Kidney (tissue), 14 donors: ENCODE data around the gene KLHL3. TPM values are rescaled to one million over a fixed set of nuclear protein-coding genes. Genes with fewer than 3 reads are reported as not detected.

ENCODE experiments used
- DNase-seq, 5 donors: peaks; one replicate each; pipeline ENCODE4 v3.0.0-alpha.2; 2013 to 2020
- FAIRE-seq: peaks from 2 replicates; lab custom pipeline; 2012; peaks lifted over from hg19 to GRCh38; lab: Jason Lieb, UNC
- H3K27ac ChIP-seq, 2 donors: one replicate each; pipeline ENCODE4 v1.7.0; 2013; ENCODE audit warnings: low read depth in 2 of 2, low read length in 2 of 2, inconsistent platforms in 1 of 2
- H3K27me3 ChIP-seq: one replicate; pipeline ENCODE4 v1.7.1; 2013; ENCODE audit warnings: low read length, inconsistent platforms; ENCODE audit not compliant: control insufficient read depth, insufficient read depth
- H3K36me3 ChIP-seq, 3 donors: one replicate each; pipeline versions ENCODE4 v1.7.0 to v1.7.1; 2013; ENCODE audit warnings: low read length in 3 of 3, control low read depth in 1 of 3, inconsistent platforms in 1 of 3; ENCODE audit not compliant: insufficient read depth in 3 of 3, control insufficient read depth in 2 of 3
- H3K4me1 ChIP-seq, 3 donors: one replicate each; pipeline versions ENCODE4 v1.7.0 to v1.7.1; 2013; ENCODE audit warnings: low read length in 3 of 3, inconsistent platforms in 1 of 3, low read depth in 1 of 3; ENCODE audit not compliant: control insufficient read depth in 2 of 3, insufficient read depth in 2 of 3
- H3K4me3 ChIP-seq, 3 donors: one replicate each; pipeline versions ENCODE4 v1.7.0 to v1.8.1; 2013; ENCODE audit warnings: low read length in 3 of 3, control low read depth in 1 of 3, inconsistent platforms in 1 of 3
- H3K9ac ChIP-seq, 3 donors: one replicate each; pipeline versions ENCODE4 v1.7.0 to v1.7.1; 2013; ENCODE audit warnings: low read length in 3 of 3, control low read depth in 1 of 3, inconsistent platforms in 1 of 3
- H3K9me3 ChIP-seq, 3 donors: one replicate each; pipeline versions ENCODE4 v1.7.0 to v1.7.1; 2013; ENCODE audit warnings: low read length in 3 of 3, control low read depth in 1 of 3, inconsistent platforms in 1 of 3; ENCODE audit not compliant: control insufficient read depth in 2 of 3, insufficient read depth in 1 of 3
- intact Hi-C: fragments of 100-400 bp; cut with DNase I; formaldehyde crosslinking; loops from one replicate; pipeline ENCODE4 v1.11.1; 2022
- polyA plus RNA-seq: library from polyadenylated mRNA; stranded (reverse); fragments of 350-450 nt; fragmentation: Illumina TruSeq; extraction: RNeasy Lipid Tissue Mini Kit (QIAGEN cat#74804); gene quantifications from one replicate; pipeline ENCODE4 v1.2.3, GENCODE V29; 2014; ENCODE audit warnings: low read depth, low replicate concordance; ENCODE audit not compliant: insufficient read depth
- total RNA-seq: library from RNA; stranded (reverse); fragmentation: NEBNext Ultra II Directional; extraction: Animal tissue kit (Norgen Biotek cat#: 25700); gene quantifications from one replicate; pipeline ENCODE4 v1.2.1, GENCODE V29; 2021
- TF ChIP-seq, protein P1 (sequence below): IDR thresholded peaks from 3 replicates; pipeline ENCODE4 v1.5.1; 2012; ENCODE audit warnings: mild to moderate bottlenecking, moderate library complexity, borderline replicate concordance; ENCODE audit not compliant: insufficient read depth; ENCODE audit errors: extremely low read depth
- donor health status: control.
- donor health status: control.
- donor health status: control.
- donor health status: control.
- donor health status: control.
- donor health status: DM: yes; HTN: yes; CAD: no.
- donor health status: Normal renal cell carcinoma (clear cell type).

Gene KLHL3
- total and polyA plus RNA-seq, 2 donors from 2014 or later, result 8.6 to 15.0 TPM

DNA sequence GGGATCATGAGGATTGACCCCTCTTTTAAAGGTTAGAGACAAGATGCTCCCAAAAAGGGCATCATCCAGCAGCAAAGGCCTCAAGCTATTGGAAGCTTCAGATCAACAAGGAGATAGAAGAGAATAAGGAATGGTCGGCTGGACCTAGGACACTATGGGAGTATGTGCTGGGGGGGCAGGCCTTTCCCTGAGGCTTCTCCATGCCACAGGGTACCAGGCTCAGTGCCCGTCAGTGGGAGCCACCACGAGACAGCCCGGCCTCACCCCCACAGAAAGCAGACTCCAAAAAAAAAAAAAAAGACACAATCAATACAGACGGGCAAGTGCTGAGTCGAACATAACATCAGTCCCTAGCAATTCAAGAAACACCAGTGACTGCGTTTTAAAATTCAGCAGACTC lies 117.4 kb downstream of the KLHL3 start:
- H3K9ac ChIP-seq, result no peak overlapping the region
- FAIRE-seq (no peak), DNase-seq (no peak)
- H3K4me3 ChIP-seq, result no peak overlapping the region
- intact Hi-C loops, result no loop called here
- peaks cover 0 to 9% (median 0%) of the 10 kb centered on the region in 3 donors for H3K36me3 ChIP-seq
- no peaks in the 10 kb centered on the region for H3K9me3 ChIP-seq
- peaks cover 0 to 3% (median 3%) of the 10 kb centered on the region in 3 donors for H3K4me1 ChIP-seq
- no peak overlapping the region for H3K27ac ChIP-seq
- no peaks in the 10 kb centered on the region for H3K27me3 ChIP-seq
- TF ChIP-seq, protein P1, sequence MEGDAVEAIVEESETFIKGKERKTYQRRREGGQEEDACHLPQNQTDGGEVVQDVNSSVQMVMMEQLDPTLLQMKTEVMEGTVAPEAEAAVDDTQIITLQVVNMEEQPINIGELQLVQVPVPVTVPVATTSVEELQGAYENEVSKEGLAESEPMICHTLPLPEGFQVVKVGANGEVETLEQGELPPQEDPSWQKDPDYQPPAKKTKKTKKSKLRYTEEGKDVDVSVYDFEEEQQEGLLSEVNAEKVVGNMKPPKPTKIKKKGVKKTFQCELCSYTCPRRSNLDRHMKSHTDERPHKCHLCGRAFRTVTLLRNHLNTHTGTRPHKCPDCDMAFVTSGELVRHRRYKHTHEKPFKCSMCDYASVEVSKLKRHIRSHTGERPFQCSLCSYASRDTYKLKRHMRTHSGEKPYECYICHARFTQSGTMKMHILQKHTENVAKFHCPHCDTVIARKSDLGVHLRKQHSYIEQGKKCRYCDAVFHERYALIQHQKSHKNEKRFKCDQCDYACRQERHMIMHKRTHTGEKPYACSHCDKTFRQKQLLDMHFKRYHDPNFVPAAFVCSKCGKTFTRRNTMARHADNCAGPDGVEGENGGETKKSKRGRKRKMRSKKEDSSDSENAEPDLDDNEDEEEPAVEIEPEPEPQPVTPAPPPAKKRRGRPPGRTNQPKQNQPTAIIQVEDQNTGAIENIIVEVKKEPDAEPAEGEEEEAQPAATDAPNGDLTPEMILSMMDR, result no peak

DNA sequence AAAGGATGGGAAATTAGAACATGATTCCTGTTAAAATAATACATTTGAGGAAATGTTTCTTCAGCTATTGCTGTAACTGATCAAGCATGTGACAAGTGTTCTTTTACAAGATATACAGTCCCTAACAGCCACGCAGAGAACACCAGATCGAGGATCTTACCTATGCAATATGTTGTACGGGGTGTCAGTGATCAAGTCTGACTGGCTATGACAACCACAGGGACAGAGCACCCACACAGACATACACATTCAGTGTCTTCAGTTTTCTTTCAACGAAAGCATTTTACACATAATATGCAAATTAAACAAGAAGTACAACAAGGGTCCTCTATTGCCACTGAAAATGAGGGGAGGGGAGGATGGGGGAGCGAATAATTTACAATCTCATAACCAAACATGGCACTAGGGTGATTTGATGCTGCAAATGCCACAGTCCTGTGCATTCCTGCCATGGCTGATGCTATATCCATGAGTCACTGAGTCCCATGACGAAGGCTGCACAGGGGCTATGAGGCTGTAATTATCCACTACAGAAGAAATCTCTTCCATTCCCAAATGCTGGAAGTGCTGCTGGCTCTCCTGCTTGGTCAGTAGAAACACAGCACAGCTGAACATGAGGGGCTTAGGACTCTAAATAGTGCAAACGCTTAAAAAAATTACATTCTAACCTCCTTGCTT lies 118.2 kb downstream of the KLHL3 start:
- H3K36me3 ChIP-seq, result peaks cover 0 to 9% (median 0%) of the 10 kb centered on the region in 3 donors
- peaks cover 0 to 3% (median 3%) of the 10 kb centered on the region in 3 donors for H3K4me1 ChIP-seq
- H3K27ac ChIP-seq, result no peak overlapping the region
- H3K27me3 ChIP-seq, result no peaks in the 10 kb centered on the region
- no peak overlapping the region for H3K9ac ChIP-seq
- no peaks in the 10 kb centered on the region for H3K9me3 ChIP-seq
- intact Hi-C loops, result no loop called here
- FAIRE-seq, result no peak
- TF ChIP-seq, protein P1, result no peak
- H3K4me3 ChIP-seq, result no peak overlapping the region
- DNase-seq, result no peak

DNA sequence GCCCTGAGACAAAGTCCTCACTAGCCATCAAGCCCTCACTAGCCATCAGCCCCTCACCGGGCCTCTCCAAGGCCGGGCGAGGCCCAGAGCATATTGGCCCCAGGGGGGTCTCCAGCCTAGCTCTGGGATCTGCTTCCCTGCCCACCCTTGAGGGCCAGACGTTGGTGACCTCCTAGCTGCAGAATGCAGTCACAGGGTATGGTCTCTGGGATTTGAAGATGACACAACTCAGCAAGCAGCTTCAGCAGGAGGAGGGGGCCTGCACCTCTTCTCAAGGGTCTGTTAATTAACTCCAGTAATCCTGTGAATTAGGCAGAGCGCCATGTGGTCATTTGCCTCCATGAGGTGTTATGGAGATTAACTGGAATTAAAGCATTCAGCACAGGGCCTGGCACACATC lies 119.8 kb downstream of the KLHL3 start:
- H3K4me3 ChIP-seq, result no peak overlapping the region
- no peak overlapping the region for H3K27ac ChIP-seq
- H3K9ac ChIP-seq, result no peak overlapping the region
- H3K4me1 ChIP-seq, result no peaks in the 10 kb centered on the region
- FAIRE-seq (no peak), DNase-seq (no peak)
- intact Hi-C loops, result no loop called here
- TF ChIP-seq, protein P1, result no peak
- peaks cover 0 to 3% (median 0%) of the 10 kb centered on the region in 3 donors for H3K36me3 ChIP-seq
- no peaks in the 10 kb centered on the region for H3K9me3 ChIP-seq
- no peaks in the 10 kb centered on the region for H3K27me3 ChIP-seq
